Measurements from ENCODE around the gene AIF1.
A peak's percentile ranks its signal among the peaks of the same experiment; 100 is the strongest.

AIF1 gene

DNA sequence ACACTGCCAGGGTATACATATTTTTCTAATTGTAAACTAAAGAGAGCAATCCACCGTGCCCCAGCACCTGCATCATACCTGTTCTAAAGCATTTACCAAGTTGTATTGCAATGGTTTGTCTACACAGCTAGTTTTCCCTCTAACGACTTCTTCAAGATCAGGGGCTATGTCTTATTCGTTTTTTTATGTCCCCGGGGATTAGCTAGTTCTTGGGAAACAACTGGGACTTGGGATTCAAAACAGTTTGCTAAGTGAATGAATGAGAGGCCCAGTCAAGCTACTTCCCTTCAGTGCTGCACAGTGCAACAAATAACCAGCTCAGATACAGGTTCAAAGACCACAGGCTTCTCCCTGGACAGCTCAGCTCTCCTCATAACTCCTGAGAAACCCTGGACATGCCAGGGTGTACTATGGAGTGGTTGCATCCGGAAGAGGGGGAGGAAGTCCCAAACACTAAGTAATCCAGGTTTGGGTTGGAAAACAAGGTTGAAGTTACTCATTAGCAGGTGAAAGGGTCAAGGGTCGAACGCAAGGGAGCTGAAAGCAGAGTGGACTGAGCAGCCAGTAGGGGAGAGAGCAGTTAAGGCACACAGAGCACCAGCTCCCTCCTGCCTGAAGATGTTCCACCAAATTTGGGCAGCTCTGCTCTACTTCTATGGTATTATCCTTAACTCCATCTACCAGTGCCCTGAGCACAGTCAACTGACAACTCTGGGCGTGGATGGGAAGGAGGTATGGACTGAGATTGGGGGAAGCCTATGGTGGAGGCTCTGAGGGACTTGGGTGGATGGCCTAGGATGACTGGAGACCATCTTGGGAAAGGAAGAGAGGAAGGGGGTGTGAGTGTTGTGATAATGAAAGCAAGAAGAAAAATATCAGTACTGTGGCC lies 40.6 kb downstream of the AIF1 start, which contains the start of gene APOM:
APOM (plus strand) TSS at position 546 of the 889 bp plus-strand sequence; CDS start at position 619, 73 bp downstream.
- Histone ChIP-seq H3K23ac (ENCODE audit: low read length) (no peak within 1 kb of the TSS), H3K18ac (ENCODE audit: low read length) (no peak within 1 kb of the TSS), H3K9ac (ENCODE audit: low read length) (no peak within 1 kb of the TSS), H3K36me3 (ENCODE audit: control insufficient read depth in 1 of 2, insufficient read depth in 2 of 2, low read length in 2 of 2) (peaks cover 10 to 15% of the 10 kb centered on the region in 2 experiments), H3K79me1 (ENCODE audit: low read length) (peaks cover 22% of the 10 kb centered on the region), H2BK5ac (ENCODE audit: low read depth, low read length, poor library complexity) (no peak within 1 kb of the TSS), H4K91ac (ENCODE audit: low read depth, low read length) (no peak within 1 kb of the TSS), H2BK12ac (ENCODE audit: low read length) (no peak within 1 kb of the TSS), H3K27me3 (ENCODE audit: insufficient read depth, low read length) (no peaks in the 10 kb centered on the region), H3K4me3 (ENCODE audit: low read depth, low read length) (no peak within 1 kb of the TSS), H3K9me3 (ENCODE audit: insufficient read depth, low read depth, low read length) (no peaks in the 10 kb centered on the region), H4K8ac (ENCODE audit: low read depth, low read length) (no peak within 1 kb of the TSS), H3K79me2 (ENCODE audit: control insufficient read depth, insufficient read depth, low read length, poor library complexity) (peaks cover 21% of the 10 kb centered on the region), H2BK120ac (ENCODE audit: insufficient read depth, low read length, poor library complexity) (no peak within 1 kb of the TSS), H3K4me1 (ENCODE audit: control insufficient read depth in 1 of 2, insufficient read depth in 2 of 2, low read length in 2 of 2) (peaks cover 15 to 26% of the 10 kb centered on the region in 2 experiments), H2AK5ac (ENCODE audit: low read length) (no peak within 1 kb of the TSS), H3K27ac (ENCODE audit: low read depth, low read length) (no peak within 1 kb of the TSS), H3K4me2 (ENCODE audit: low read length) (no peak within 1 kb of the TSS), H2AFZ (ENCODE audit: insufficient read depth, low read length, poor library complexity) (no peak within 1 kb of the TSS), H3K14ac (ENCODE audit: low read length) (no peak within 1 kb of the TSS), H4K12ac (ENCODE audit: low read depth, low read length) (no peak within 1 kb of the TSS), H3K4ac (ENCODE audit: low read depth, low read length) (no peak within 1 kb of the TSS)
- DNase-seq = no peak
- no CpG with 5 or more reads among the region's 8 CpGs for WGBS (ENCODE audit: extremely low coverage, insufficient coverage, insufficient read length)

DNA sequence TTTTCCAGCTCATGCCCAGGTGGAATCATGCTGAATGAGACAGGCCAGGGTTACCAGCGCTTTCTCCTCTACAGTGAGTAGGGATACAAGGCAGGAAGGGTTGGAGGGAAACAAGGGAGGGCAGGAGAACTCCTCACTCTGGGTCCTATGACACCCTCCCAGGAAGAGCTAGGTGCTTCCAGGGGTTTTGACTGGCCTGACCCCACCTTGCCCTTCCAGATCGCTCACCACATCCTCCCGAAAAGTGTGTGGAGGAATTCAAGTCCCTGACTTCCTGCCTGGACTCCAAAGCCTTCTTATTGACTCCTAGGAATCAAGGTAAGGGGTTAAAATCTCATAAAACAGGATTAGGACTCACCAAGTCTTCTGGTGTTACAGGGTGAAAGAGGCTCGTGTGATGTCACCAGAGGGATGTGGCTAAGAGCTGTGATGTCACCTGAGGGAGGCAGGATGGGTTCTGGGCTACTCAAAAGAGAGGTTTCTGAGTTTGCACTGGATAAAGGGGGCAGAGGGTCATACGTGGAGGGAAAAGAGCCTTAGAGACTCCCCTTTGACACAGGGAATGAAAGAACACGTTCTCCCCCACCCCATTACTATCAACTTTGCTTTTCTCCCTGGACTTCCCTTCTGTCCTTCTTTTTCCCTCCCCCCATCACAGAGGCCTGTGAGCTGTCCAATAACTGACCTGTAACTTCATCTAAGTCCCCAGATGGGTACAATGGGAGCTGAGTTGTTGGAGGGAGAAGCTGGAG lies 42.5 kb downstream of the AIF1 start:
- H3K4me1 ChIP-seq (ENCODE audit: control insufficient read depth in 1 of 2, insufficient read depth in 2 of 2, low read length in 2 of 2) = peaks cover 11 to 19% of the 10 kb centered on the region in 2 experiments
- no peaks in the 10 kb centered on the region for H3K9me3 ChIP-seq (ENCODE audit: insufficient read depth, low read depth, low read length)
- H3K79me1 ChIP-seq (ENCODE audit: low read length) = peaks cover 14% of the 10 kb centered on the region
- WGBS (ENCODE audit: extremely low coverage, insufficient coverage, insufficient read length) = no CpG with 5 or more reads among the region's 6 CpGs
- H3K18ac ChIP-seq (ENCODE audit: low read length) = no peak overlapping the region
- no peak overlapping the region for H2BK12ac ChIP-seq (ENCODE audit: low read length)
- no peak overlapping the region for H4K91ac ChIP-seq (ENCODE audit: low read depth, low read length)
- H3K14ac ChIP-seq (ENCODE audit: low read length) = no peak overlapping the region
- H2AFZ ChIP-seq (ENCODE audit: insufficient read depth, low read length, poor library complexity) = no peak overlapping the region
- no peak overlapping the region for H4K12ac ChIP-seq (ENCODE audit: low read depth, low read length)
- H3K23ac ChIP-seq (ENCODE audit: low read length) = no peak overlapping the region
- no peak overlapping the region for H3K4me3 ChIP-seq (ENCODE audit: low read depth, low read length)
- H3K4ac ChIP-seq (ENCODE audit: low read depth, low read length) = no peak overlapping the region
- no peak for DNase-seq
- H3K27me3 ChIP-seq (ENCODE audit: insufficient read depth, low read length) = no peaks in the 10 kb centered on the region
- H4K8ac ChIP-seq (ENCODE audit: low read depth, low read length) = no peak overlapping the region
- H3K79me2 ChIP-seq (ENCODE audit: control insufficient read depth, insufficient read depth, low read length, poor library complexity) = peaks cover 14% of the 10 kb centered on the region
- no peak overlapping the region for H2AK5ac ChIP-seq (ENCODE audit: low read length)
- H3K4me2 ChIP-seq (ENCODE audit: low read length) = no peak overlapping the region
- no peak overlapping the region for H2BK5ac ChIP-seq (ENCODE audit: low read depth, low read length, poor library complexity)
- H3K27ac ChIP-seq (ENCODE audit: low read depth, low read length) = no peak overlapping the region
- H3K36me3 ChIP-seq (ENCODE audit: control insufficient read depth in 1 of 2, insufficient read depth in 2 of 2, low read length in 2 of 2) = peaks cover 15 to 20% of the 10 kb centered on the region in 2 experiments
- no peak overlapping the region for H3K9ac ChIP-seq (ENCODE audit: low read length)
- no peak overlapping the region for H2BK120ac ChIP-seq (ENCODE audit: insufficient read depth, low read length, poor library complexity)

DNA sequence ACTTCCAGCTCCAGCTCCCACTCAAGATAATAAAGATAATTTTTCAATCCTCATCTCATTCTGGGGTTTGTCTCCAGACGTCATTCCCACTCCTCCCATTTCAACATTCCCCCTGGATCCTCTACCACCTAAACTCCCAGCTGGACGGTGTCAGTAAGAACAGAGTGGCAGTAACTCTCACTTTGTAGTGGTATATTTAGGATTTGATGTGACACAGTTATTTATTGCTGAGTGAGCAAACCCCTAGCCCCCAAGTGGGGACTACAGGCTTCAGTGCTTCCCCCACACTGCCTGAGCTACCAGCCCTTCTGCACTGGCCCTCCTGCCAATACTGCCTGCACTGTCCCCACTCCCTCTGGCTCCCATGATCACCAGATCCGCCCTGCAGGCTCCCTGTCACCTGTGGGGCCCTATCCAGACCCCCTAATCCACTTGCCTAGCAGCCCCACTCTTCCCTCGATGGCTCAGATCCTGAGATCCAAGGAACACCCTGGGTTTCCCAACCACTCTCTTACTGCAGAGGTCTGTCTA lies 43.2 kb downstream of the AIF1 start:
- Histone ChIP-seq H4K8ac (ENCODE audit: low read depth, low read length) (no peak overlapping the region), H3K27me3 (ENCODE audit: insufficient read depth, low read length) (no peaks in the 10 kb centered on the region), H3K79me1 (ENCODE audit: low read length) (peaks cover 9% of the 10 kb centered on the region), H4K12ac (ENCODE audit: low read depth, low read length) (no peak overlapping the region), H2BK120ac (ENCODE audit: insufficient read depth, low read length, poor library complexity) (no peak overlapping the region), H3K4me2 (ENCODE audit: low read length) (no peak overlapping the region), H3K9ac (ENCODE audit: low read length) (no peak overlapping the region), H3K4ac (ENCODE audit: low read depth, low read length) (no peak overlapping the region), H2BK5ac (ENCODE audit: low read depth, low read length, poor library complexity) (no peak overlapping the region), H3K4me3 (ENCODE audit: low read depth, low read length) (no peak overlapping the region), H3K9me3 (ENCODE audit: insufficient read depth, low read depth, low read length) (no peaks in the 10 kb centered on the region), H3K23ac (ENCODE audit: low read length) (no peak overlapping the region), H3K14ac (ENCODE audit: low read length) (no peak overlapping the region), H3K36me3 (ENCODE audit: control insufficient read depth in 1 of 2, insufficient read depth in 2 of 2, low read length in 2 of 2) (peaks cover 15 to 21% of the 10 kb centered on the region in 2 experiments), H2AK5ac (ENCODE audit: low read length) (no peak overlapping the region), H2BK12ac (ENCODE audit: low read length) (no peak overlapping the region), H3K18ac (ENCODE audit: low read length) (no peak overlapping the region), H2AFZ (ENCODE audit: insufficient read depth, low read length, poor library complexity) (no peak overlapping the region), H3K27ac (ENCODE audit: low read depth, low read length) (no peak overlapping the region), H3K4me1 (ENCODE audit: control insufficient read depth in 1 of 2, insufficient read depth in 2 of 2, low read length in 2 of 2) (peaks cover 11 to 19% of the 10 kb centered on the region in 2 experiments), H3K79me2 (ENCODE audit: control insufficient read depth, insufficient read depth, low read length, poor library complexity) (peaks cover 14% of the 10 kb centered on the region), H4K91ac (ENCODE audit: low read depth, low read length) (no peak overlapping the region)
- DNase-seq = no peak
- no CpG with 5 or more reads among the region's 4 CpGs for WGBS (ENCODE audit: extremely low coverage, insufficient coverage, insufficient read length)

DNA sequence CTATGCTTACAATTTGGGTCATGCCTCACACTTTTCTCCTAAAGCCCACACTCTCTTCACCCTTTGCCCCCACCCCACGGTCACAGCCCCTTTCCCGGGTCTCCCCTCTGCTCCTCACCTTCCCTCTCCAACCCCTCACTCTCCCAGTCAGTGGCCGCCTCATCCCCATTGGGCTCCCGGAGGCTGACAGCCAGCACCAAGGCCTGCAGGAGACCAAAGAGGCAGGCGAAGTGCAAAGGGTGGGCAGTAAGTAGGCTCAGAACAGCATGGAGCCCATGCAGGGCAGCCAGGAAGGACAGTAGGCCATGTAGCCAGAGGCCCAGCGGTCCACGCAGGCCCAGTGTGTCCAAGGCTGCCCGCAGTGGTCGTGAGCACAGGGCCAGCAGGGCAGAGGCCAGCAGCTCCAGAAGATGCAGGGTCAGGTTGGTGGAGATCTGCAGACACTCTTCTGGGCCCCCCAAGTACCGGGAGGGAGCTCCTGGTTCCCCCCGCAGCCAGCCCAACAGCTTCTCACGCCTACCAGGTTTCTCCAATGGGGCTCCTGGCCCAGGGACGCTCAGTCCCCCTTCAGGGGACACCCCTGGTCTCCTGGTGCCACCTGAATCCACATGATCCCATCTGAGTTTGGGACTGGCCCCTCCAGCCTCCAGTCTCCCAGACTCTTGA lies 44.1 kb downstream of the AIF1 start:
- Histone ChIP-seq H3K4me3 (ENCODE audit: low read depth, low read length) (no peak overlapping the region), H2AK5ac (ENCODE audit: low read length) (no peak overlapping the region), H3K14ac (ENCODE audit: low read length) (no peak overlapping the region), H2AFZ (ENCODE audit: insufficient read depth, low read length, poor library complexity) (no peak overlapping the region), H4K91ac (ENCODE audit: low read depth, low read length) (no peak overlapping the region), H3K9ac (ENCODE audit: low read length) (no peak overlapping the region), H3K9me3 (ENCODE audit: insufficient read depth, low read depth, low read length) (no peaks in the 10 kb centered on the region), H3K79me1 (ENCODE audit: low read length) (peaks cover 9% of the 10 kb centered on the region), H2BK120ac (ENCODE audit: insufficient read depth, low read length, poor library complexity) (no peak overlapping the region), H3K27ac (ENCODE audit: low read depth, low read length) (no peak overlapping the region), H3K4me2 (ENCODE audit: low read length) (peak overlapping the region; percentile 84), H3K79me2 (ENCODE audit: control insufficient read depth, insufficient read depth, low read length, poor library complexity) (peaks cover 15% of the 10 kb centered on the region), H3K27me3 (ENCODE audit: insufficient read depth, low read length) (no peaks in the 10 kb centered on the region), H3K23ac (ENCODE audit: low read length) (no peak overlapping the region), H3K18ac (ENCODE audit: low read length) (no peak overlapping the region), H4K8ac (ENCODE audit: low read depth, low read length) (no peak overlapping the region), H3K36me3 (ENCODE audit: control insufficient read depth in 1 of 2, insufficient read depth in 2 of 2, low read length in 2 of 2) (peaks cover 18 to 25% of the 10 kb centered on the region in 2 experiments), H2BK5ac (ENCODE audit: low read depth, low read length, poor library complexity) (no peak overlapping the region), H3K4me1 (ENCODE audit: control insufficient read depth in 1 of 2, insufficient read depth in 2 of 2, low read length in 2 of 2) (peaks cover 15 to 23% of the 10 kb centered on the region in 2 experiments), H4K12ac (ENCODE audit: low read depth, low read length) (no peak overlapping the region), H2BK12ac (ENCODE audit: low read length) (no peak overlapping the region), H3K4ac (ENCODE audit: low read depth, low read length) (peak overlapping the region; percentile 54)
- no CpG with 5 or more reads among the region's 13 CpGs for WGBS (ENCODE audit: extremely low coverage, insufficient coverage, insufficient read length)
- DNase-seq = no peak
